ENCODE data around the gene SLC2A5. TPM values are rescaled to one million over a fixed set of nuclear protein-coding genes. Genes with fewer than 3 reads are reported as not detected.

SLC2A5 gene
- total RNA-seq, 1 donor from 2014 or later = 12.6 TPM

- no peak for DNase-seq (ENCODE audit: low read depth)
Observed at GRCh38 chr1:9062846-9063245, 6.6 kb downstream of the SLC2A5 start.

- DNase-seq (ENCODE audit: low read depth) = peak; percentile 82
Observed at GRCh38 chr1:9062021-9062471, 7.4 kb downstream of the SLC2A5 start.

DNA sequence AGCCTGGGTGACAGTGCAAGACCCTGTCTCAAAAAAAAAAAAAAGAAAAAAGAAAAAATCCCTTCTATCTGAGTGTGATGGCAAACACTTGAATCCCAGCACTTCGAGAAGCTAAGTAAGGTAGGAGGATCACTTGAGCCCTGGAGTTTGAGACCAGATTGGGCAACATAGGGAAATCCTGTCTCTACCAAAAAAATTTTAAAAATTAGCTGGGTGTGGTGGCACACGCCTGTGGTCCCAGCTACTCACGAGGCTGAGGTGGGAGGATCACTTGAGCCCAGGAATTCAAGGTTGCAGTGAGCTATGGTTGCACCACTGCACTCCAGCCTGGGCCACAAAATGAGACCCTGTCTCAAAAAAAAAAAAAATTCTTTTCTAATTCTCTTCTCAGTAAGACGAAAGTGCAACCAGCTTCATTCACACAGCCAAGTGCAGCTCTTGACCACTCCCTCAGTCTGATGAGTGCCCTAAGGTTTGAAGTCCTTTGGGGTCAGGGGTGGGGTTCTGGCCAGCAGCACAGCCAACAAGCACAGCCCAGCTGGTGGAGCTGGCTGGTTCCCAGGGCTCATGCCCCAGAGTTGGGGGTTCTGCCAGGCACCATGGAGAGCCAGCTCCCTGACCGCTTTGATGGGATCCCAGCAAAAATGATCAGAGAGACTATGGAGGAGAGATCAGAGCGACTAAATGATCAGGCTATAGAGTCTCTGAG is 8.0 kb downstream of the SLC2A5 start:
- DNase-seq (ENCODE audit: low read depth) = peak; percentile 73

DNA sequence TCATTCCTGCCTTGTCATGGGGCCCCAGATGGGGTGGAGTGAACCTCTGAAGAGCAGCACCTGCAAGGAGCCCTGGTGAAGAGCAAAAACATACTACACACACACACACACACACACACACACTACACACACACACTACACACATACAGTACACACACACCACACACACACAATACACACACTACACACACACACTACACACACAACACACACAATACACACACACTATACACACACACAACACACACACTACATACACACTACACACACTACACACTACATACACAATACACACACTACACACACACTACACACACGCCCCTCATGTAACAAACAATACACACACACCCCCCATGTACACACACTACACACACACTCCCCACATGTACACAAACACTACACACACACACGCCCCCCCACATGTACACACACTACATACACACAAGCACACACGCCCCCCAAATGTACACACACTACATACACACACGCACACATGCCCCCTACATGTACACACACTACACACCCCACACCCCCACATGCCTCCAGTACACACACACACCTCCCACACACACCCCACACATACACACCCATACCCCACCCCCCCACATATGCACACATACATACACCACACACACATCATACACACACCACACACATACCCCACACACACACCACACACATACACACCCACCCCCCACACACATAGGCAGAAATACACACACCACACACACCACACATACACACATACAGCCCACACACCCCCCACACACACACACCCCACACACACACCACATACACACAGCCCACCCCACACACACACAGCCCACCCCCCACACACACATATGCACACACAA is 9.3 kb downstream of the SLC2A5 start:
- no peak for DNase-seq (ENCODE audit: low read depth)

DNA sequence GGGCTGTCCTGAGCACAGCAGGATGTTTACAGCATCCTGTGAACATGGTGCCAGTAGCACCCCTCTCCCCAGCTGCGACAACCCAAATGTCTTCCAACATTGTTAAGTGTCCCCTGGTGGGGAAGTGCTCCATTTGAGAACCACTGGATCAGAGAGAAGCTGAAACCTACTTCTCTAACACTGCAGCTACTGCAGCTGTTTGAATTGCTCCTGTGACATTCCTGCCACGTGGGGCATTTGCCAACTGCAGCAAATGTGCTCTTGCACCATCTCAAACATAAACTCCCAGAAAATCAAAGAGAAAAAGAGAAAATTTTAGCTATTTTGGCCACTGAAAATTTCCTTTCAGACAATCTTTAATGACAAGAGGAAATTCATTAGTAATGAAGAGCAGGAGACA is 11.0 kb downstream of the SLC2A5 start:
- DNase-seq (ENCODE audit: low read depth) = peak; percentile 75

DNA sequence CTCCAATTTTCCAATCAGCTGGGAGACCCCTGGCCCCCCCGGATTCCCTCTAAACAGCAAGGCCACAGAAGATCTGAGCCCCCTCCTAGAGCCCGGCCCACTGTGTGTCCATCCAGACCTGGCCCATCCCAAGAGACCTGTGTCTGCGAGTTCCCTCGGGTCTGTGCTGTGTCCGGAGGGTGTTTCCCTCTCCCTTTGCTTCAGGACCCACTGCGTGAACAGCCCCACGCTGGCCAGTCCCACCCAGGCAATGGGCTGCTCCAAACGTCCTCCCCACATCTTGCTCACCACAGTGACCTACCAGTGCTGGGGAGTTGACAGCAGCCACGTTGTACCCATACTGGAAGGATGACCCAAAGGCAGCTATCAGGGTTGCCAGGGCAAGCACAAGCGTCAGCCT is 11.6 kb downstream of the SLC2A5 start:
- no peak for DNase-seq (ENCODE audit: low read depth)

DNA sequence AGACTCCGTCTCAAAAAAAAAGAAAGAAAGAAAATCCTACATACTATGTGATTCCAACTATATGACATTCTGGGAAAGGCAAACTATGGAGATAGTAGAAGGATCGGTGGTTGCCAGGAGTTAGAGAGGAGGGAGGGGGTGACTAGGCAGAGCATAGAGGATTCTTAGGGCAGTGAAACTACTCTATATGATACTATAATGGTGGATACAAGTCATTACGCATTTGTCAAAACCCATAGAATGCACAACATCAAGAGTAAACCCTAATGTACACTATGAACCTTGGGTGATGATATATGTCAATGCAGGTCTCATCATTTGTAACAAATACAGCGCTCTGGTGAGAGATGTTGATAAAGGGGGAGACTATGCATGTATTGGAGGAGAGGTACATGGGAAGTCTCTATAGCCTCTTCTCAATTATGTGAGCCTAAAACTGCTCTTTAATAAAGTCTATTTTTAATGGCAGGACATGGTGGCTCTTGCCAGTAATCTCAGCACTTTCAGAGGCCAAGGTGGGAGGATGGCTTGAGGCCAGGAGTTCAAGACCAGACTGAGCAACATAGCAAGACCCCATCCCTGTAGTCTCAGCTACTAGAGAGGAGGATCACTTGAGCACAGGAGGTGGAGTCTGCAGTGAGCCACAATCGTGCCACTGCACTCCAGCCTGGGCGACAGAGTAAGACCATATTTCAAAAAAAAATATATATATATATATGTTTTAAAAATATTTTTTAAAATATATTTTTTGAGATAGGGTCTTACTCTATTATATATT is 17.0 kb downstream of the SLC2A5 start:
- DNase-seq (ENCODE audit: low read depth) = no peak

DNA sequence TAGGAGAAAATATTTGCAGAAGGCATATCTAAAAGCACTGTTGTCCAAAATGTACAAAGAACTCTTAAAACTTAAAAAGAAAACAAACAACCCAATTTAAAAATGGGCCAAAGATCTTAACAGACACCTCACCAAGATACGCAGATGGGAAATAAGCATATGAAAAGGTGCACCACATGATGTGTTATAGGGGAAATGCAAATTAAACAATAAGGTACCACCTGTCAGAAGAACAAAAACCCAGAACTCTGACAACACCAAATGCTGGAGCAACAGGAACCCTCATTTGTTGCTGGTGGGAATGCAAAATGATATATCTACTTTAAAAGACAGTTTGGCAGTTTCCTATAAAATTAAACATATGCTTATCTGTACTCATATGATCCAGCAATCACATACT is 18.1 kb downstream of the SLC2A5 start:
- no peak for DNase-seq (ENCODE audit: low read depth)

DNA sequence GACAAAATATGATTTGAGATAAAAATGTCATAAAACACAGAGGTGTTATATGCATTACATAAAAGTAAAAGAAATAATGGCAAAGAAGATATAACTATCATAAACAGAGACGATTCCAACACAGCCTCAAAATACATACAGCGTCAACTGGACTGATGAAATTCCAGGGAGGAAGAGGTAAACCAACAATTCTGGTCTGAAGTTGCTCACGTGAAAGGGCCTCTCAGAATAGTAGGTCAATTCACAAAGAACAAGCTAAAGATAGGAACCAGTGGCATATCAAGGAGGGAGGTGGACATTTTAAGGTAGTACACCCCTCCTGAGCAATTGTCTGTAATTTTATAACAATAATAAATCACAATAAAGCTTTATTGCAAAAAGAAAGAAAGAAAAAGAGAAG is 18.6 kb downstream of the SLC2A5 start:
- no peak for DNase-seq (ENCODE audit: low read depth)

DNA sequence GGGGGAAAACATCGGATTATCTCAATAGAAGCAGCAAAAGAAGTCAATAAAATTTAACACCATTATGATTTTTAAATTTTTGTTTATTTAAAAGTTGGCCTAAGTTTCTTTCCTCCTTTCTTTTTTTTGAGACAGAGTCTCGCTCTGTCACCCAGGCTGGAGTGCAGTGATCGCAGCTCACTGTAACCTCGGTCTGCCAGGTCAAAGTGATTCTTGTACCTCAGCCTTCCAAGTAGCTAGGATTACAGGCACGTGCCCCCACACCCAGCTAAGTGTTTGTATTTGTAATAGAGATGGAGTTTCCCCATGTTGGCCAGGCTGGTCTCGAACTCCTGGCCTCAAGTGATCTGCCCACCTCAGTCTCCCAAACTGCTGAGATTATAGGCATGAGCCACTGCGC is 20.9 kb downstream of the SLC2A5 start:
- DNase-seq (ENCODE audit: low read depth) = no peak

DNA sequence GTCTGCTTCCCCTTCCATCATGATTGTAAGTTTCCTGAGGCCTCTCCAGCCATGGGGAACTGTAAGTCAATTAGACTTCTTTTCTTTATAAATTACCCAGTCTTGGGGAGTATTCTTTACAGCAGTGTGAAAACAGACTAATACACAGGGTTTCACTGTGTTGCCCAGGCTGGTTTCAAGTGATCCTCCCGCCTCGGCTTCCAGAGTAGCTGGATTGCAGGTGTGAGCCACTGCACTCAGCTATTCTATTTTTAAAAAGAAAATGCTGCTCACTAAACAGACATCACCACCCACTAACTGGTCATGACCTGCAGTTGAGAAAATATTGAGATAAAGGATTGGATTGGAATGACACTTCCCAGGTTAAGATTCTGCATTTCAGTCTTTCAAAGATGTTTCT is 22.4 kb downstream of the SLC2A5 start:
- DNase-seq (ENCODE audit: low read depth) = no peak

DNA sequence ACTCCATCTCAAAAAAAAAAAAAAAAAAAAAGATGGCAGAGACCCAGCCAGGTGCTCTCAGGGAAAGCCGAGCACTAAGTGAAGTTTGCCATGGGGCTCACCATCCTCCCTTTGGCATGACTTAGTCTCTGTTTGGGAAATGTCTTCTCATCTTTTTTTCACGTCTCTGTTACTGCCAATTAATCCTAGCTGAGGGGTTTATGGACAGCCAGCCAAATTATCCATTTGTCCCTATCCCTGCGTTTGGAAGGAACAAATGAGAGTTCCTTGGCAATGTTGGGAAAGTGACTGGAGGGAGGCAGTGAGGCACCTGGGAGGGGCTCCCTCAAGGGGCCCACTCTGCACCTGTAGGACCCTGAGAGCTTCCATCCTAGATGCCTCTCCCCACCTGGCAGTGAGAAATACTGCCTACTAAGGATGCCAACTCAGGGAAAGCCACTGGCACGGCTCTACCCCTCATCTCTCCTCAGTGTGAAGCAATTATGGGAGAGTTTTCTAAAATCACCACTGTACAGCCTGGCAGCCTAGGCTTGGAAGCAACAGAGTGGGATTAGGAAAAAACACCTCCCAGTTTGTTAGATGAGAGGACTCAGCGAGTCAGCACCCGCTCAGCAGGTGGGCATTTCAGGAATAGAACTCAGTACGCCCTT is 23.4 kb downstream of the SLC2A5 start:
- DNase-seq (ENCODE audit: low read depth) = no peak

- no peak for DNase-seq (ENCODE audit: low read depth)
Observed at GRCh38 chr1:9044236-9044635, 25.2 kb downstream of the SLC2A5 start.

DNA sequence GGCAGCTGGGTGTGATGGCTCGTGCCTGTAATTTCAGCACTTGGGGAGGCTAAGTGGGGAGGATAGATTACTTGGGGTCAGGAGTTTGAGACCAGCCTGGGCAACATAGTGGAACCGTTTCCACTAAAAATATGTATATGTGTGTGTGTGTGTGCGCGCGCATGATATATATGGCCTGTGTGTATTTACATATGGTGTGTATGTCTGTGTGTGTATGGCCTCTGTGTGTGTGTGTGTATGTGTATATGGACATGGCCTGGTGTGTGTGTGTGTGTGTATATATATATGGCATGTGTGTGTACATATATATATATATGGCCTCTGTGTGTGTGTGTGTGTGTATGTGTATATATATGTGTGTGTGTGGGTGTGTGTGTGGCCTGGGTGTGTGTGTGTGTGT is 27.2 kb downstream of the SLC2A5 start:
- DNase-seq (ENCODE audit: low read depth) = no peak

- DNase-seq (ENCODE audit: low read depth) = no peak
Observed at GRCh38 chr1:9041116-9041779, 28.2 kb downstream of the SLC2A5 start.

DNA sequence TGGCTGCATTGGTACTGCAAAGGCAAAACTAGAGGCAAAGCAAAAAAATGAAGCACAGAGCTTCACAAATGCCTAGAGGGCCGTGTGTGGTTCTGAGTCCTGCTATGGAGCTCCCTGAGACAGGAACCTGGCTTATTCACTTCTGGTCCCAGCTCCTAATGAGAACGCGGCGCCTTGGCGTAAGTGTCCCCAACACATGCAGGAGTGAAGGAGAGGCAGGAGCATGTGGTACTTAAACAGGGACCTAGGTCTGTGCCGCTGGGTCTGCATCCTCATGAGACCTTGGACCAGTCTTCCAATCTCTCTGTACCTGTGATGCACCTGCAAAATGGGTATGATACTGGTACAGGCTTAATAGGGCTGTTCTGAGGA is 28.8 kb downstream of the SLC2A5 start:
- no peak for DNase-seq (ENCODE audit: low read depth)

DNA sequence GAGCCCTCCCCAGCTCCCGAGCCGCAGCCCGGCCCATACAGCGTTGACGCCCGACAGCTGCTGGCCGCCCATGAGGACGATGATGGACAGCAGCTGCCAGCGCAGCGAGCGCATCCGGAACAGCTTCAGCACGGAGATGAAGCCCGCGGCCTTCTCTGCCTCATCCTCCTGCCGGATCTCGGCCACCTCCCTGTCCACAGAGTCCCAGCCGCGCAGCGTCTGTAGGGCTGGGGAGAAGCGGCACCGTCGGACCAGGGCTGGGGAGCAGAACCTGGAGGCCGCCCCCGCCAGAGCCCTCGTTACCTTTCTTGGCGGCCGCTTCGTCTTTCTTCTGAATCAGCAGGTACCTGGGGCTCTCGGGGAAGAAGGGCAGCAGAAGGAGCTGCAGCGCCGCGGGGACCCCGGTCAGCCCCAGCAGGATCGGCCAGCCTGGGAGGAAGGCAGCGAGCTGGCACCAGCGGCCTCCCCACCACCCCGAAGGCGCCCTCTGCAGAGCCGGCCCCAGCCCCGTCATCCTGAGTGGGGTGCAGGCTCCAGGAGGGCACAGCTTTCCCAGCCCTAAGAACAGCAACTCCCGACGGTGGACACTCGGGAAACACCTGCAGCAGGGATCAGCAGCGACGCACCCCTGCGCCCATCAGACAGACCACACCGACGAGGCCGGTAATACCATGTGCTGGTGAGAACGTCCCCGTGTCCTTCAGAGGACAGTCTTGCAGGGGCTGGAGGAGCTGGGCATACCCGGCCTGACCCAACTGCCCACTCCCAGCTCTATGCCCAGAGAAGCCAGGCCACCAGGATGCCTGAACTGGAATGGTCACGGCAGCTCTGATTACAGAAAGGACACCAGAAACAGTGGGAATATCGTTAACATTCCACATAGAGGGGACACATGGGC is 29.4 kb downstream of the SLC2A5 start:
- no peak for DNase-seq (ENCODE audit: low read depth)

DNA sequence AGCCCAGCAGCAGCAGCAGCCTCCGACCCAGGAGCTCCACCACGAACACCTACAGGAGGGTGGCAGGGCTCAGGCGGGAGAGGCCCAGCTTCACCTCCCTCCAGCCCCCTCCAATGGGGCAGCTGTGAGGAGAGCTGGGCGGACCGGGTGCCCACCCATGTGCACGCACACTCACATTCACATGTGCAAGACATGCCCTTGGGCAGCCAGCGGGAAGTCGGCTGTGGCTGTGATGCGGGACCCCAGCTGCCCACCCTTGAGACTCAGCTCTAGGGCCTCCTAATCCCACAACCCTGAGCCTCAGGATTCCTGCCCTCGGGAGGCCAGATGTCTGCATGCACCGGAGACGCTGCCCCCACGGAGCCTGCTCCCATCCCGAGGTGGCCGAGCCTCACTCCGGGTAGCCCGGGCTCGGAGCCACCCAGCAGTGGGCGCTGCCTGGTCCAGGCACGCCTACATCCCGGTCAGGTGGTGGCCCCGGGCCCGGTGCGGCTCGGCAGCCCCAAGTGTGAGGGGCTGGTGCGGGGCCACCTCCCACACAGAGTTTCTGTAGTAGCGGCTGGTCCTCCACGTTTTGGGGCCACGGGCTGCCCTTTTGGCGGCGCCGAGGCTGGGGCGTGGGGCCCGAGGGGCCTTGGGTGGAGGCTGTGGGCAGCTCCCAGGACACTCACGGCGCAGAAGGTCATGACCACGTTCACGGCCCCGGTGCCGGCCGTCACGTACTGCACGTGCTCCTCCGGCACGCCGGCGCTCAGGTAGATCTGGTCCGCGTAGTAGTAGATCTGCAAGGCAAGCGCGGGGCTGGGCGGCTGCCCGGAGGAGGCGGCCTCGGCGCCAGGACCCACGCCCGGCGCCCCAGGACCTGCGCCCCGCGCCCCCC is 30.3 kb downstream of the SLC2A5 start:
- no peak for DNase-seq (ENCODE audit: low read depth)

DNA sequence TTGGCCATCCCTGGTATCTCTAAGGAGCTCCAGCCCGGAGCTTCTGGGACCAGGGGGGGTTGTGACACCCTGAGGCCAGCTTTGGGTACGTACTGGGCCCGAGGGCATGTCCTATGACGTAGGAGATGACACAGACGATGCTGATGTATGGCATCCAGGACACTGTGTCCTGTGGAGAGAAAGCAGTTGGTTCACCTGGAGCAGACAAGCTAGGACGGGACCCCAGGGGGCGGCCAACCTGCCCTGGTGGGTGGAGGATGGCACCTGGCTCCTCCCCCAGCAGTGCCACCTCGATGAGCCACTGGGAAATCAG is 31.1 kb downstream of the SLC2A5 start:
- no peak for DNase-seq (ENCODE audit: low read depth)

Data from myocyte (in vitro differentiated cells).